H4 (cell line): Measurements from ENCODE around the gene DYRK1A. TPM values are rescaled to one million over a fixed set of nuclear protein-coding genes. Genes with fewer than 3 reads are reported as not detected.
"Not testable (repeated sequence)": the region's sequence is repeated elsewhere in the genome, so short reads cannot be mapped to it uniquely, and the experiment has no call there.

Experiments
- DNase-seq: peaks from one replicate; pipeline ENCODE4 v3.0.0-alpha.2; 2015; ENCODE audit warnings: low spot score
- total RNA-seq: library from RNA; depleted of rRNA; stranded (reverse); fragments of >200 nt; shearing (Covaris generic); gene quantifications from 2 replicates; pipeline ENCODE4 v1.2.3, GENCODE V29; 2014

The DYRK1A gene
- total RNA-seq, 1 experiment from 2014 or later: 35.3 TPM

- DNase-seq: no peak
Observed at GRCh38 chr21:37527716-37528115, 161.1 kb downstream of the DYRK1A start.

- no peak for DNase-seq
Observed at GRCh38 chr21:37528150-37528937, 161.8 kb downstream of the DYRK1A start.

- DNase-seq: no peak
Observed at GRCh38 chr21:37529649-37530048, 163.1 kb downstream of the DYRK1A start.

GRCh38 chr21:37530901-37531351 lies 164.4 kb downstream of the DYRK1A start:
- DNase-seq: no peak

- DNase-seq: peak; percentile 34
Observed at GRCh38 chr21:37531431-37531932, 164.9 kb downstream of the DYRK1A start.

GRCh38 chr21:37532868-37533780 lies 166.6 kb downstream of the DYRK1A start:
- DNase-seq: peak; percentile 35

GRCh38 chr21:37534431-37534830 lies 167.9 kb downstream of the DYRK1A start:
- DNase-seq: no peak

GRCh38 chr21:37535130-37535529 lies 168.6 kb downstream of the DYRK1A start:
- no peak for DNase-seq

GRCh38 chr21:37535672-37536071 lies 169.1 kb downstream of the DYRK1A start:
- DNase-seq: no peak

GRCh38 chr21:37536616-37537278 lies 170.2 kb downstream of the DYRK1A start:
- DNase-seq: no peak

GRCh38 chr21:37537391-37537996 lies 170.9 kb downstream of the DYRK1A start:
- no peak for DNase-seq

GRCh38 chr21:37538971-37539590 lies 172.5 kb downstream of the DYRK1A start:
- no peak for DNase-seq

GRCh38 chr21:37541128-37541527 lies 174.6 kb downstream of the DYRK1A start:
- DNase-seq: not testable (repeated sequence)

- DNase-seq: no peak
Observed at GRCh38 chr21:37542512-37542911, 175.9 kb downstream of the DYRK1A start.

- no peak for DNase-seq
Observed at GRCh38 chr21:37546299-37546908, 179.8 kb downstream of the DYRK1A start.

- DNase-seq: peak; percentile 50
Observed at GRCh38 chr21:37546949-37547614, 180.5 kb downstream of the DYRK1A start.

GRCh38 chr21:37547615-37548200 lies 181.1 kb downstream of the DYRK1A start:
- DNase-seq: no peak

GRCh38 chr21:37548521-37548981 lies 182.0 kb downstream of the DYRK1A start:
- DNase-seq: no peak

GRCh38 chr21:37549730-37550129 lies 183.2 kb downstream of the DYRK1A start:
- DNase-seq: not testable (repeated sequence)
